HL-60 (cell line): Measurements from ENCODE around the gene ARID4A.
"Not testable (repeated sequence)": the region's sequence is repeated elsewhere in the genome, so short reads cannot be mapped to it uniquely, and the experiment has no call there.

Source experiments
- CTCF ChIP-seq: IDR thresholded peaks from one replicate; pipeline ENCODE4 v1.5.1; 2011; ENCODE audit warnings: low read length, control low read depth, inconsistent platforms; ENCODE audit not compliant: insufficient read depth
- POLR2AphosphoS5 ChIP-seq: IDR thresholded peaks from 2 replicates; pipeline ENCODE4 v1.6.1; 2012; ENCODE audit warnings: low read depth
- REST ChIP-seq: IDR thresholded peaks from 2 replicates; pipeline ENCODE4 v1.6.1; 2012; ENCODE audit warnings: low read depth; ENCODE audit not compliant: insufficient replicate concordance

GRCh38 chr14:58343535-58343934 lies 45.2 kb downstream of the ARID4A start:
- not testable (repeated sequence) for TF ChIP-seq CTCF, POLR2AphosphoS5, REST
